DND-41 (cell line): ENCODE data around the gene RAB26.

ENCODE experiments used
- EZH2 ChIP-seq: IDR thresholded peaks from 3 replicates; pipeline ENCODE4 v1.6.1; 2012; ENCODE audit warnings: borderline replicate concordance, low read depth, mild to moderate bottlenecking, moderate library complexity, low read length, inconsistent platforms; ENCODE audit not compliant: severe bottlenecking
- TF ChIP-seq, protein P1 (sequence below): IDR thresholded peaks from 2 replicates; pipeline ENCODE4 v1.5.1; 2012; ENCODE audit warnings: borderline replicate concordance, low read length, moderate library complexity, mild to moderate bottlenecking; ENCODE audit not compliant: poor library complexity, severe bottlenecking; ENCODE audit errors: extremely low read depth

DNA sequence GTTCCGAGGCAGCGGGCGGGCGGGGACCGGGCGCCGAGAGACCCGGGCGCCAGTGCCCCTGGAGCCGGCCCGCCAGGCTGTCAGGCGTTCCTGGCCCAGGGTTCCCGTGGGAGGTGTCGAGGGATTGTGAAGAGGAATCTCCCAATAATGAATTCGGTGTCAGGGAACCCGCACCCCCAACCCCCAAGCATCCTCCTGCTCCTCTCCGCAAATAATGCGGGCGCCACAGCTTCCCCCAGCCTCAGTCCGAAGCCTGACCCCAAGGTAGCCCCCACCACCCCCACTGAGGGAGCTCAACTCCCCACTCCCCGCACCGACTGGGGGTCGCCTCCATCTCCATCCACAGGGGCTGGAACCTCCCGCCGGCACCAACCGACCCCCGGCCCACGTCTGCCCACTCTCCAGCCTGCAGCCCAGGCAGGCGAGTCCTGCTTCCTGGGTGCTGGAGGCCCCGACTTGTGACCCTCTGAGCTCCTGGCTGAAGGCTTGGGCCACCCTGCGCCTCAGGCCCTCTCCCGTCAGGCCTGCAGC is 48.6 kb downstream of the RAB26 start:
- TF ChIP-seq, protein P1, sequence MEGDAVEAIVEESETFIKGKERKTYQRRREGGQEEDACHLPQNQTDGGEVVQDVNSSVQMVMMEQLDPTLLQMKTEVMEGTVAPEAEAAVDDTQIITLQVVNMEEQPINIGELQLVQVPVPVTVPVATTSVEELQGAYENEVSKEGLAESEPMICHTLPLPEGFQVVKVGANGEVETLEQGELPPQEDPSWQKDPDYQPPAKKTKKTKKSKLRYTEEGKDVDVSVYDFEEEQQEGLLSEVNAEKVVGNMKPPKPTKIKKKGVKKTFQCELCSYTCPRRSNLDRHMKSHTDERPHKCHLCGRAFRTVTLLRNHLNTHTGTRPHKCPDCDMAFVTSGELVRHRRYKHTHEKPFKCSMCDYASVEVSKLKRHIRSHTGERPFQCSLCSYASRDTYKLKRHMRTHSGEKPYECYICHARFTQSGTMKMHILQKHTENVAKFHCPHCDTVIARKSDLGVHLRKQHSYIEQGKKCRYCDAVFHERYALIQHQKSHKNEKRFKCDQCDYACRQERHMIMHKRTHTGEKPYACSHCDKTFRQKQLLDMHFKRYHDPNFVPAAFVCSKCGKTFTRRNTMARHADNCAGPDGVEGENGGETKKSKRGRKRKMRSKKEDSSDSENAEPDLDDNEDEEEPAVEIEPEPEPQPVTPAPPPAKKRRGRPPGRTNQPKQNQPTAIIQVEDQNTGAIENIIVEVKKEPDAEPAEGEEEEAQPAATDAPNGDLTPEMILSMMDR, result no peak
- TF ChIP-seq EZH2, result no peak
